ENCODE measurements around the gene ACAD8.

DNA sequence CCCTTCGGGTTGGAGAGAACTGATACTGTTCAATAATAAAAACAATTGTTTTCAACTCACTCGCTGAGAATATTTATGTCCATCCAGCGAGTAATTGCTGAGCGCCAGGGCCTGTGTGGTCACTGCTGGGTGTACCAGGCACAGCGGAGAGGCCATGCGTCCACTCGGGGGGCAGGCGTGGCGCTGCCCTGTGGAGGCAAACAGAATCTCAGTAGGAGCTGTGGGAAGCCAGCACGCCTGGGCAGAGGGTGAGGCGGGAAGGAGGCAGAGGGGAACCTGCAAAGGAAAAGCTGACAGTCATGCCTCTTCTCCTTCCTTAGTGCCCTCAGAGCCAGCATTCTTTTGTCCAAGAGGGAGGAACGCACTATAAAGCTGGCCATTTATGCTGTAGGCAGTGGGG, 34.2 kb downstream of the ACAD8 start:
- TF ChIP-seq, protein P1, sequence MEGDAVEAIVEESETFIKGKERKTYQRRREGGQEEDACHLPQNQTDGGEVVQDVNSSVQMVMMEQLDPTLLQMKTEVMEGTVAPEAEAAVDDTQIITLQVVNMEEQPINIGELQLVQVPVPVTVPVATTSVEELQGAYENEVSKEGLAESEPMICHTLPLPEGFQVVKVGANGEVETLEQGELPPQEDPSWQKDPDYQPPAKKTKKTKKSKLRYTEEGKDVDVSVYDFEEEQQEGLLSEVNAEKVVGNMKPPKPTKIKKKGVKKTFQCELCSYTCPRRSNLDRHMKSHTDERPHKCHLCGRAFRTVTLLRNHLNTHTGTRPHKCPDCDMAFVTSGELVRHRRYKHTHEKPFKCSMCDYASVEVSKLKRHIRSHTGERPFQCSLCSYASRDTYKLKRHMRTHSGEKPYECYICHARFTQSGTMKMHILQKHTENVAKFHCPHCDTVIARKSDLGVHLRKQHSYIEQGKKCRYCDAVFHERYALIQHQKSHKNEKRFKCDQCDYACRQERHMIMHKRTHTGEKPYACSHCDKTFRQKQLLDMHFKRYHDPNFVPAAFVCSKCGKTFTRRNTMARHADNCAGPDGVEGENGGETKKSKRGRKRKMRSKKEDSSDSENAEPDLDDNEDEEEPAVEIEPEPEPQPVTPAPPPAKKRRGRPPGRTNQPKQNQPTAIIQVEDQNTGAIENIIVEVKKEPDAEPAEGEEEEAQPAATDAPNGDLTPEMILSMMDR (IDR thresholded peaks at IDR 0.05) = no peak
- no peak for TF ChIP-seq POLR2A (IDR thresholded peaks at IDR 0.05)

Data from testis (tissue), 2 donors.